Panc1 (cell line): Measurements from ENCODE around the gene KIAA1755. TPM values are rescaled to one million over a fixed set of nuclear protein-coding genes. Genes with fewer than 3 reads are reported as not detected.

Experiments
- ATAC-seq: fragments of 200-7000 bp; cut with Tn5 transposase; 2 replicates; pipeline ENCODE4 v1.9.1; 2020; ENCODE audit warnings: mild to moderate bottlenecking, moderate library complexity
- BruUV-seq: library from RNA; stranded (reverse); fragments of 400-500 nt; replicated peaks from 2 replicates; lab custom pipeline; 2021; lab: Mats Ljungman, UMichigan
- CTCF ChIA-PET: fragments of 300-600 bp; sonication (Branson Sonifier 250); formaldehyde crosslinking; loops from one replicate; lab custom pipeline; 2022; ENCODE audit warnings: antibody characterized with exemption; lab: Charles Lee
- POLR2A ChIA-PET: fragments of 300-600 bp; sonication (Branson Sonifier 250); formaldehyde crosslinking; loops from one replicate; lab custom pipeline; 2022; ENCODE audit warnings: antibody characterized with exemption; lab: Charles Lee
- DNase-seq: peaks from one replicate; pipeline ENCODE4 v3.0.0-alpha.2; 2010; ENCODE audit warnings: low read depth, low spot score
- H3K27ac ChIP-seq: 2 replicates; pipeline ENCODE4 v1.5.1; 2011; ENCODE audit warnings: mild to moderate bottlenecking, low read length, inconsistent platforms
- H3K27me3 ChIP-seq: fragments of 200-500 bp; sonication (Bioruptor generic); 2 replicates; pipeline ENCODE4 v1.6.0; 2014; ENCODE audit warnings: low read length, inconsistent platforms; ENCODE audit not compliant: control insufficient read depth, insufficient read depth
- H3K36me3 ChIP-seq: fragments of 200-500 bp; sonication (Bioruptor generic); 2 replicates; pipeline ENCODE4 v1.5.1; 2014; ENCODE audit warnings: inconsistent platforms, mild to moderate bottlenecking, low read length, moderate library complexity; ENCODE audit not compliant: control insufficient read depth, insufficient read depth
- H3K4me1 ChIP-seq: 2 replicates; pipeline ENCODE4 v1.5.1; 2011; ENCODE audit warnings: inconsistent platforms, mild to moderate bottlenecking, low read length, moderate library complexity; ENCODE audit not compliant: control insufficient read depth, insufficient read depth
- H3K4me3 ChIP-seq, 2 experiments: 2 replicates each; pipeline ENCODE4 v1.5.1; 2011 to 2012; ENCODE audit warnings: low read depth in 2 of 2, low read length in 2 of 2, mild to moderate bottlenecking in 2 of 2, inconsistent platforms in 1 of 2, moderate library complexity in 1 of 2
- H3K9me3 ChIP-seq: fragments of 200-500 bp; sonication (Bioruptor generic); 2 replicates; pipeline ENCODE4 v1.5.1; 2014; ENCODE audit warnings: low read depth, mild to moderate bottlenecking, inconsistent platforms, low read length, moderate library complexity; ENCODE audit not compliant: control insufficient read depth, insufficient read depth
- POLR2AphosphoS5 ChIP-seq: IDR thresholded peaks from 2 replicates; pipeline ENCODE4 v1.6.1; 2012; ENCODE audit warnings: mild to moderate bottlenecking, low read depth, low read length, moderate library complexity
- SIN3A ChIP-seq: IDR thresholded peaks from 2 replicates; pipeline ENCODE4 v1.6.1; 2012; ENCODE audit warnings: low read depth, mild to moderate bottlenecking, low read length, moderate library complexity, borderline replicate concordance; ENCODE audit not compliant: insufficient read depth
- TCF7L2 ChIP-seq: IDR thresholded peaks from 2 replicates; pipeline ENCODE4 v1.6.1; 2011; ENCODE audit warnings: mild to moderate bottlenecking, low read depth, low read length, inconsistent platforms
- in situ Hi-C: cut with HindIII; loops from 2 replicates; pipeline ENCODE4 v1.10.0; 2016; ENCODE audit warnings: low sequenced_read_pairs, low pct_unique_long_range_greater_than_20kb
- intact Hi-C: fragments of 100-400 bp; cut with micrococcal nuclease; formaldehyde crosslinking; loops from one replicate; pipeline ENCODE4 v1.10.0; 2022; ENCODE audit not compliant: unreplicated experiment
- total RNA-seq: library from RNA; stranded (reverse); gene quantifications from one replicate; pipeline ENCODE4 v1.2.1, GENCODE V29; 2021; ENCODE audit not compliant: unreplicated experiment
- TF ChIP-seq, protein P1 (sequence below), 2 experiments: IDR thresholded peaks; 2 replicates each; pipeline ENCODE4 v1.6.1; 2011 to 2012; ENCODE audit warnings: low read depth in 2 of 2, control low read depth in 1 of 2, low read length in 1 of 2, mild to moderate bottlenecking in 1 of 2, moderate library complexity in 1 of 2; ENCODE audit not compliant: insufficient read depth in 1 of 2
- TF ChIP-seq, protein P2 (sequence below): fragments of 450-650 bp; IDR thresholded peaks from 2 replicates; pipeline ENCODE4 v1.5.1; 2017; ENCODE audit warnings: mild to moderate bottlenecking

Gene KIAA1755
- total RNA-seq, 1 experiment from 2014 or later: 0.08 TPM

DNA sequence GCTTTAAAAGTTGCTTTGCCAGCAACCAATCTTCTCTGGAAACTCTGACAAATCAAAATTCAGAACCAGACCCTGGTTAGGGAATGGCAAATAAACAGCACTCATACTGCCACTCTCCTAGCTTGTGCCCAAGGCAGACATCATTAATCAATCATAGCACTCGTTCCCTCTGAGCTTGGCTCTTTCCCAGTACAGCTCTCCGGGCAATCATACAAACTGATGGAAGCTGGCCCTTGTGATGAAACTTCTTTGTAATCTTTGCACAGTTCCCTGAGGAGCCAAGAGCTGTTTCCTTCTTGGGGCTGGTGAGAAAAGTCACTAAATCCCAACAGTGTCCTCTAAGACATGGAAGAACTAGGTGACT is 34.7 kb downstream of the KIAA1755 start:
- ATAC-seq: no peak
- no peaks in the 10 kb centered on the region for H3K36me3 ChIP-seq
- intact Hi-C loops: no loop called here
- no peaks in the 10 kb centered on the region for H3K4me1 ChIP-seq
- H3K9me3 ChIP-seq: no peaks in the 10 kb centered on the region
- POLR2A ChIA-PET: no interaction called here
- no peak for DNase-seq
- TF ChIP-seq, protein P1, sequence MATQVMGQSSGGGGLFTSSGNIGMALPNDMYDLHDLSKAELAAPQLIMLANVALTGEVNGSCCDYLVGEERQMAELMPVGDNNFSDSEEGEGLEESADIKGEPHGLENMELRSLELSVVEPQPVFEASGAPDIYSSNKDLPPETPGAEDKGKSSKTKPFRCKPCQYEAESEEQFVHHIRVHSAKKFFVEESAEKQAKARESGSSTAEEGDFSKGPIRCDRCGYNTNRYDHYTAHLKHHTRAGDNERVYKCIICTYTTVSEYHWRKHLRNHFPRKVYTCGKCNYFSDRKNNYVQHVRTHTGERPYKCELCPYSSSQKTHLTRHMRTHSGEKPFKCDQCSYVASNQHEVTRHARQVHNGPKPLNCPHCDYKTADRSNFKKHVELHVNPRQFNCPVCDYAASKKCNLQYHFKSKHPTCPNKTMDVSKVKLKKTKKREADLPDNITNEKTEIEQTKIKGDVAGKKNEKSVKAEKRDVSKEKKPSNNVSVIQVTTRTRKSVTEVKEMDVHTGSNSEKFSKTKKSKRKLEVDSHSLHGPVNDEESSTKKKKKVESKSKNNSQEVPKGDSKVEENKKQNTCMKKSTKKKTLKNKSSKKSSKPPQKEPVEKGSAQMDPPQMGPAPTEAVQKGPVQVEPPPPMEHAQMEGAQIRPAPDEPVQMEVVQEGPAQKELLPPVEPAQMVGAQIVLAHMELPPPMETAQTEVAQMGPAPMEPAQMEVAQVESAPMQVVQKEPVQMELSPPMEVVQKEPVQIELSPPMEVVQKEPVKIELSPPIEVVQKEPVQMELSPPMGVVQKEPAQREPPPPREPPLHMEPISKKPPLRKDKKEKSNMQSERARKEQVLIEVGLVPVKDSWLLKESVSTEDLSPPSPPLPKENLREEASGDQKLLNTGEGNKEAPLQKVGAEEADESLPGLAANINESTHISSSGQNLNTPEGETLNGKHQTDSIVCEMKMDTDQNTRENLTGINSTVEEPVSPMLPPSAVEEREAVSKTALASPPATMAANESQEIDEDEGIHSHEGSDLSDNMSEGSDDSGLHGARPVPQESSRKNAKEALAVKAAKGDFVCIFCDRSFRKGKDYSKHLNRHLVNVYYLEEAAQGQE (IDR thresholded peaks at IDR 0.05; ENCODE audit: insufficient read depth in 1 of 2, low read depth in 2 of 2, low read length in 1 of 2): no peak
- TF ChIP-seq, protein P2, sequence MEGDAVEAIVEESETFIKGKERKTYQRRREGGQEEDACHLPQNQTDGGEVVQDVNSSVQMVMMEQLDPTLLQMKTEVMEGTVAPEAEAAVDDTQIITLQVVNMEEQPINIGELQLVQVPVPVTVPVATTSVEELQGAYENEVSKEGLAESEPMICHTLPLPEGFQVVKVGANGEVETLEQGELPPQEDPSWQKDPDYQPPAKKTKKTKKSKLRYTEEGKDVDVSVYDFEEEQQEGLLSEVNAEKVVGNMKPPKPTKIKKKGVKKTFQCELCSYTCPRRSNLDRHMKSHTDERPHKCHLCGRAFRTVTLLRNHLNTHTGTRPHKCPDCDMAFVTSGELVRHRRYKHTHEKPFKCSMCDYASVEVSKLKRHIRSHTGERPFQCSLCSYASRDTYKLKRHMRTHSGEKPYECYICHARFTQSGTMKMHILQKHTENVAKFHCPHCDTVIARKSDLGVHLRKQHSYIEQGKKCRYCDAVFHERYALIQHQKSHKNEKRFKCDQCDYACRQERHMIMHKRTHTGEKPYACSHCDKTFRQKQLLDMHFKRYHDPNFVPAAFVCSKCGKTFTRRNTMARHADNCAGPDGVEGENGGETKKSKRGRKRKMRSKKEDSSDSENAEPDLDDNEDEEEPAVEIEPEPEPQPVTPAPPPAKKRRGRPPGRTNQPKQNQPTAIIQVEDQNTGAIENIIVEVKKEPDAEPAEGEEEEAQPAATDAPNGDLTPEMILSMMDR: no peak
- TF ChIP-seq SIN3A (no peak), TCF7L2 (no peak), POLR2AphosphoS5 (no peak)
- BruUV-seq: no TSS peak
- H3K27ac ChIP-seq: no peak overlapping the region
- CTCF ChIA-PET: no interaction called here
- no peaks in the 10 kb centered on the region for H3K27me3 ChIP-seq
- in situ Hi-C loops: no loop called here
- no peak overlapping the region for H3K4me3 ChIP-seq

DNA sequence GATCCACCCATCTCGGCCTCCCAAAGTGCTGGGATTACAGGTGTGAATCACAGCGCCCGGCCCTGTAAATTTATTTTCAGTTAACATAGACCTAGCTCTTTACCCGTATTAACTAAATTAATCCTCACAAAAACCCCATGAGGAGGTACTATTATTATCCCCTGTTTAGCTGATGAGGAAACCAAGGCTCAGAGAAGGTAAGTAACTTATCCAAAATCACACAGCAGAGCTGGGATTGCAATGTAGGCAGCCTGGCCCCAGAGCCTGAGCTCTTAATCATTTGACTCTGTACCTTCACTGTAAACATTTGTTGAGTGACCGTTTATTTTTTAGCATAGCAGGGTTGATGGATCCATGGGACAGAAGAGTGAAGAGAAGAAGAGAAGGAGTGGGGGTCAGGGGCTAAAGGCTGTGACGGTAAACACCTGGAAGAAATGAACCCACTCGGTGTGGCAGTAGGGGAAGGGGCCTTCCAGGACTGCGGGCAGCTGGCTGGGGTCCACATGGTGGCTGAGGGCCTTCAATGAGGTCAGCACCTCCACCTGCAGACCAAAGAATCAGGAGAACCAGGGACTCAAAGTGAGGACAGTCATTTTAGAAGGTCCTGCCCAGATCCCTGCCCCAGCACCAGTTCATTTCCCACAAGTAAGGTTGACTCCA is 35.2 kb downstream of the KIAA1755 start:
- Histone ChIP-seq H3K4me1 (no peaks in the 10 kb centered on the region), H3K27me3 (no peaks in the 10 kb centered on the region), H3K27ac (no peak overlapping the region), H3K9me3 (no peaks in the 10 kb centered on the region), H3K4me3 (no peak overlapping the region), H3K36me3 (no peaks in the 10 kb centered on the region)
- ChIA-PET POLR2A (no interaction called here), CTCF (interaction anchor here (0.8 kb wide), 1 partner anchor 116 kb away, joined by 3 read pairs; no protein-coding TSS in a partner anchor)
- intact Hi-C loops (no loop called here), in situ Hi-C loops (no loop called here)
- ATAC-seq (no peak), DNase-seq (no peak)
- no peak for TF ChIP-seq POLR2AphosphoS5
- TF ChIP-seq, protein P2: no peak
- TF ChIP-seq TCF7L2: no peak
- TF ChIP-seq SIN3A: no peak
- TF ChIP-seq, protein P1 (IDR thresholded peaks at IDR 0.05; ENCODE audit: insufficient read depth in 1 of 2, low read depth in 2 of 2, low read length in 1 of 2): no peak
- no TSS peak for BruUV-seq
